ENCODE measurements around the gene TGFBR3. TPM values are rescaled to one million over a fixed set of nuclear protein-coding genes. Genes with fewer than 3 reads are reported as not detected.

Gene TGFBR3
- total RNA-seq, 1 donor from 2014 or later, result 4.9 TPM

GRCh38 chr1:91789273-91789997 is 96.5 kb downstream of the TGFBR3 start:
- Mint-ChIP-seq H3K9me3 (ENCODE audit: low read depth) (peaks cover 1% of the 10 kb centered on the region), H3K27ac (no peak overlapping the region), H3K36me3 (ENCODE audit: insufficient read depth) (peaks cover under 1% of the 10 kb centered on the region), H3K4me3 (ENCODE audit: low read depth) (no peak overlapping the region), H3K4me1 (ENCODE audit: low read depth) (peaks cover 8% of the 10 kb centered on the region), H3K27me3 (no peaks in the 10 kb centered on the region)
- DNase-seq (ENCODE audit: low spot score, unreplicated experiment), result no peak
- TF ChIP-seq, protein P1, sequence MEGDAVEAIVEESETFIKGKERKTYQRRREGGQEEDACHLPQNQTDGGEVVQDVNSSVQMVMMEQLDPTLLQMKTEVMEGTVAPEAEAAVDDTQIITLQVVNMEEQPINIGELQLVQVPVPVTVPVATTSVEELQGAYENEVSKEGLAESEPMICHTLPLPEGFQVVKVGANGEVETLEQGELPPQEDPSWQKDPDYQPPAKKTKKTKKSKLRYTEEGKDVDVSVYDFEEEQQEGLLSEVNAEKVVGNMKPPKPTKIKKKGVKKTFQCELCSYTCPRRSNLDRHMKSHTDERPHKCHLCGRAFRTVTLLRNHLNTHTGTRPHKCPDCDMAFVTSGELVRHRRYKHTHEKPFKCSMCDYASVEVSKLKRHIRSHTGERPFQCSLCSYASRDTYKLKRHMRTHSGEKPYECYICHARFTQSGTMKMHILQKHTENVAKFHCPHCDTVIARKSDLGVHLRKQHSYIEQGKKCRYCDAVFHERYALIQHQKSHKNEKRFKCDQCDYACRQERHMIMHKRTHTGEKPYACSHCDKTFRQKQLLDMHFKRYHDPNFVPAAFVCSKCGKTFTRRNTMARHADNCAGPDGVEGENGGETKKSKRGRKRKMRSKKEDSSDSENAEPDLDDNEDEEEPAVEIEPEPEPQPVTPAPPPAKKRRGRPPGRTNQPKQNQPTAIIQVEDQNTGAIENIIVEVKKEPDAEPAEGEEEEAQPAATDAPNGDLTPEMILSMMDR (IDR thresholded peaks at IDR 0.05; ENCODE audit: unreplicated experiment), result no peak

DNA sequence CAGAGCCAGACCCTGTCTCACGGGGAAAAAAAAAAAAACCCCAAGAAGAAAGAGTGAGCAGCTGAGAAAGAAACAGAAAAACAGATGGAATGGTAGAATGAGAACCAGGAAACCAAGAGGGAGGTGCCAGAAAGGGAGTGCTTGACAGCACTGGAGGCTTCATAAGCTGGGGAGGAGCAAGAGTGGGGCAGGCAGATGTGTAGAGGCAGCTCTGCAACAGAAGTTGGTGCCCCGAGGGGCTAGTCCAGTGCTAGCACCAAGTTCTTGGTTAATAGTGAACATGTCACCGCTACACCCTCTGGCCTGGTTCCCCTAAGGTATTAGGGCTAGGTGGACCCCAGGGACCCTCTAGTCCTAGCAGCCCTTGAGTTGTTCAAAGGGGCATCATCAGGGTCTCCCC is 98.0 kb downstream of the TGFBR3 start:
- DNase-seq (ENCODE audit: low spot score, unreplicated experiment), result no peak
- Mint-ChIP-seq H3K36me3 (ENCODE audit: insufficient read depth) (no peaks in the 10 kb centered on the region), H3K9me3 (ENCODE audit: low read depth) (no peaks in the 10 kb centered on the region), H3K4me1 (ENCODE audit: low read depth) (peaks cover 8% of the 10 kb centered on the region), H3K27me3 (no peaks in the 10 kb centered on the region), H3K27ac (no peak overlapping the region), H3K4me3 (ENCODE audit: low read depth) (no peak overlapping the region)
- TF ChIP-seq, protein P1 (IDR thresholded peaks at IDR 0.05; ENCODE audit: unreplicated experiment), result no peak

DNA sequence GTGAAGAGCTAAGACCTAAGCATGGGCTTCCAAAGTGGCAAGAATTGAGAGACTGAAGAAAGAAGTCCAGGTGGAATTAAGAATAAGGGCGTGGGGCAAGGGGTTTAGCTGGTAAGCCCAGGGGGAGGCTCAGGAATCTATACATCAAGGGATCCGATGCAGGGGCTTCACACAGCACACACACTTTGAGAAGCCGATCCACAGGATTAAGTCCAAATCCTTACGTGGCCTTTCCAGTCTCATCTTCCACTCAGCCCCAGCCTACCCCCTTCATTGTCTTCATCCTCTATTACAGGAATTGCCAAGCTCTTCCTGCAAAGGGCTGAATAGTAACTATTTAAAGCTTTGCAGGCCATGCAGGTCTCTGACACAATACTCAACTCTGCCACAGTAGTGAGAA is 101.3 kb downstream of the TGFBR3 start:
- Mint-ChIP-seq H3K9me3 (ENCODE audit: low read depth) (no peaks in the 10 kb centered on the region), H3K4me3 (ENCODE audit: low read depth) (no peak overlapping the region), H3K27ac (no peak overlapping the region), H3K4me1 (ENCODE audit: low read depth) (no peaks in the 10 kb centered on the region), H3K36me3 (ENCODE audit: insufficient read depth) (no peaks in the 10 kb centered on the region), H3K27me3 (no peaks in the 10 kb centered on the region)
- DNase-seq (ENCODE audit: low spot score, unreplicated experiment), result no peak
- TF ChIP-seq, protein P1 (IDR thresholded peaks at IDR 0.05; ENCODE audit: unreplicated experiment), result no peak

DNA sequence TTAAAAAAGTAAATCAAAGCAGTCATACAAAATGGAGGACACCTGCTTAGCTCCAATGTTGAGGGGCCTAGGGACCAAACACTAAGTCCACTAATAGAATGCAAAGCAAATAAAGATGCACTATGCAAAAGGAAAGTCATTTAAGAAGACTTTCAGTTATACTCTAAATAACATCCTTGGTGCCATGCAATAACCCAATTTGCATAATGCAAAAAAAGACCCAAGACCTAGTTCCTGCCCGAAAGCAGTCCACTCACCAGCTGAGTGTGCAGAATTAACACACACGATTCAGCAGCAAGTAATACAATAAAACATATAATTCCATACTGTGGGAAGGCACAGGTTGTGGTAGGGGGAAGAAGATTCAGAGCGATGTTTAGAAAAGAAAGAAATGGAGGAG is 101.8 kb downstream of the TGFBR3 start:
- no peaks in the 10 kb centered on the region for H3K36me3 Mint-ChIP-seq (ENCODE audit: insufficient read depth)
- TF ChIP-seq, protein P1 (IDR thresholded peaks at IDR 0.05; ENCODE audit: unreplicated experiment), result no peak

DNA sequence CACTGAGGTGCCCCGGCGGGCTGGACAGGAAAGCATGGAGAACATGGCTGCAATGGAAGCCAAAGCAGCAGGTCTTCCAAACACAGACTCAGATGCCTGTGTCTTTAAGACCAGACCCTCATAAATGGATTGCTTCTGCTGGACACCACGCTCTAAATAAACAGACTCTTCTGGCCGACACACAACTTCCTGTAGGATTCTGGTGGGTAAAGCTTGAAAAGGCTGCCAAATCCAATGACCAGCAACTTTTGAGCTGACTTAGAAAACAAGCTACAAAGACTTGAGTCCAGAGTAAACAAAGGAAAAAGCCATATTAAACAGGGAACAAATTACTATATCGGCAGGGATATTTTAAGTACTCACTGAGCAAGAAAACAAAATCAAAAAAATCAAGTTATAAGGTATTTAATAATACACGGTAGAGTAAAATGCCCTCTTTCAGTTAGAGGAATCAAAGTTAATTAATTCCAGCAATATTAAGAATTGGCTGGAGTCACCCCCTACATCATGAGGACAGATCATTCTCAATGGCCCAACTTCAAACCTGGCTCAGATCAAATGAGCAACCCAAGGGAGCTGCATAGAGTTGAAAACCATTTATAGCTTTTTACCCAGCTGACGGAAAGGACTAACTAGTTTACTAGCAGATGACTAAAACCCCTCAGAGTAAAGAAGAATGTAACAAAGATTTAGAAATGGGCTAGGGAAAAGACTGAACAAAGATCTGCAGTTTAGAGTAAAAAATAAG is 102.4 kb downstream of the TGFBR3 start:
- peaks cover 2% of the 10 kb centered on the region for H3K27me3 Mint-ChIP-seq
- TF ChIP-seq, protein P1 (IDR thresholded peaks at IDR 0.05; ENCODE audit: unreplicated experiment), result no peak
- H3K27ac Mint-ChIP-seq, result no peak overlapping the region
- H3K9me3 Mint-ChIP-seq (ENCODE audit: low read depth), result no peaks in the 10 kb centered on the region
- H3K4me3 Mint-ChIP-seq (ENCODE audit: low read depth), result no peak overlapping the region
- no peak for DNase-seq (ENCODE audit: low spot score, unreplicated experiment)
- no peaks in the 10 kb centered on the region for H3K36me3 Mint-ChIP-seq (ENCODE audit: insufficient read depth)
- H3K4me1 Mint-ChIP-seq (ENCODE audit: low read depth), result no peaks in the 10 kb centered on the region

More for the DNA sequence above, 101.8 kb downstream of the TGFBR3 start:
- H3K4me3 Mint-ChIP-seq (ENCODE audit: low read depth), result no peak overlapping the region
- H3K9me3 Mint-ChIP-seq (ENCODE audit: low read depth), result no peaks in the 10 kb centered on the region
- no peaks in the 10 kb centered on the region for H3K27me3 Mint-ChIP-seq
- H3K27ac Mint-ChIP-seq, result no peak overlapping the region
- no peaks in the 10 kb centered on the region for H3K4me1 Mint-ChIP-seq (ENCODE audit: low read depth)
- no peak for DNase-seq (ENCODE audit: low spot score, unreplicated experiment)

All from progenitor cell of endocrine pancreas (in vitro differentiated cells).